IMR-90 (cell line): ENCODE results near the gene HCFC1R1. TPM values are rescaled to one million over a fixed set of nuclear protein-coding genes. Genes with fewer than 3 reads are reported as not detected.

Experiments
- ATAC-seq: fragments of 200-7000 bp; cut with Tn5 transposase; 2 replicates; pipeline ENCODE4 v1.9.1; 2020; ENCODE audit warnings: low read depth, mild to moderate bottlenecking, moderate library complexity
- BruUV-seq: library from RNA; stranded (reverse); fragments of 400-500 nt; replicated peaks from 2 replicates; lab custom pipeline; 2021; lab: Mats Ljungman, UMichigan
- CTCF ChIA-PET: fragments of 300-600 bp; formaldehyde crosslinking; extraction: SDS; loops from one replicate; lab custom pipeline; 2021; ENCODE audit warnings: antibody characterized with exemption; lab: Yijun Ruan, JAX
- POLR2A ChIA-PET: fragments of 300-600 bp; sonication (Branson Sonifier 250); formaldehyde crosslinking; loops from one replicate; lab custom pipeline; 2022; ENCODE audit warnings: antibody characterized with exemption; ENCODE audit not compliant: unreplicated experiment; lab: Charles Lee
- DNase-seq: peaks from one replicate; pipeline ENCODE4 v3.0.0; 2013
- H2AFZ ChIP-seq: replicated peaks from 2 replicates; pipeline ENCODE3; 2013; ENCODE audit warnings: low read length, mild to moderate bottlenecking; ENCODE audit not compliant: poor library complexity
- H2AK5ac ChIP-seq: 2 replicates; pipeline ENCODE4 v1.6.1; 2013; ENCODE audit warnings: low read depth, low read length, inconsistent platforms
- H2AK9ac ChIP-seq: replicated peaks from 2 replicates; pipeline ENCODE3; 2013; ENCODE audit warnings: mild to moderate bottlenecking, low read depth, low read length, moderate library complexity; ENCODE audit not compliant: poor library complexity
- H2BK120ac ChIP-seq: 2 replicates; pipeline ENCODE4 v1.6.1; 2013; ENCODE audit warnings: low read depth, low read length, inconsistent platforms
- H2BK15ac ChIP-seq: 3 replicates; pipeline ENCODE4 v1.6.1; 2013; ENCODE audit warnings: low read depth, low read length, inconsistent platforms
- H2BK20ac ChIP-seq: 2 replicates; pipeline ENCODE4 v1.6.1; 2013; ENCODE audit warnings: low read depth, mild to moderate bottlenecking, inconsistent platforms, low read length, moderate library complexity
- H2BK5ac ChIP-seq: 2 replicates; pipeline ENCODE4 v1.6.1; 2013; ENCODE audit warnings: mild to moderate bottlenecking, low read depth, low read length, inconsistent platforms; ENCODE audit not compliant: poor library complexity, severe bottlenecking
- H3K14ac ChIP-seq: replicated peaks from 2 replicates; pipeline ENCODE4 v1.6.1; 2013; ENCODE audit warnings: low read depth, low read length, inconsistent platforms
- H3K18ac ChIP-seq: 2 replicates; pipeline ENCODE4 v1.6.1; 2013; ENCODE audit warnings: low read depth, low read length, control low read depth
- H3K23ac ChIP-seq: 2 replicates; pipeline ENCODE4 v1.6.1; 2013; ENCODE audit warnings: low read depth, low read length, inconsistent platforms
- H3K27ac ChIP-seq: 2 replicates; pipeline ENCODE4 v1.5.1; 2013; ENCODE audit warnings: mild to moderate bottlenecking, control low read depth, low read length; ENCODE audit not compliant: insufficient read depth
- H3K27me3 ChIP-seq: 2 replicates; pipeline ENCODE4 v1.6.1; 2013; ENCODE audit warnings: low read length; ENCODE audit not compliant: control insufficient read depth, insufficient read depth
- H3K36me3 ChIP-seq: 2 replicates; pipeline ENCODE4 v1.6.1; 2013; ENCODE audit warnings: low read length, mixed read lengths; ENCODE audit not compliant: control insufficient read depth, insufficient read depth
- H3K4ac ChIP-seq: 2 replicates; pipeline ENCODE4 v1.6.1; 2013; ENCODE audit warnings: low read depth, low read length, inconsistent platforms
- H3K4me1 ChIP-seq: 2 replicates; pipeline ENCODE4 v1.6.1; 2013; ENCODE audit warnings: low read length, mixed read lengths; ENCODE audit not compliant: control insufficient read depth, insufficient read depth
- H3K4me2 ChIP-seq: 2 replicates; pipeline ENCODE4 v1.6.1; 2013; ENCODE audit warnings: low read depth, mild to moderate bottlenecking, control low read depth, low read length, moderate library complexity
- H3K4me3 ChIP-seq: 2 replicates; pipeline ENCODE4 v1.5.1; 2013; ENCODE audit warnings: low read depth, mild to moderate bottlenecking, control low read depth, low read length, moderate library complexity; ENCODE audit not compliant: insufficient read depth
- H3K56ac ChIP-seq: 2 replicates; pipeline ENCODE4 v1.6.1; 2013; ENCODE audit warnings: low read length, inconsistent platforms; ENCODE audit not compliant: insufficient read depth; ENCODE audit errors: extremely low read depth
- H3K79me1 ChIP-seq, 2 experiments: 2 replicates each; pipeline ENCODE4 v1.6.1; 2013; ENCODE audit warnings: low read length in 2 of 2, inconsistent platforms in 1 of 2, low read depth in 1 of 2
- H3K9ac ChIP-seq: 2 replicates; pipeline ENCODE4 v1.6.1; 2013; ENCODE audit warnings: low read depth, low read length, control low read depth
- H3K9me1 ChIP-seq: 2 replicates; pipeline ENCODE4 v1.6.1; 2013; ENCODE audit warnings: low read length, inconsistent platforms; ENCODE audit not compliant: insufficient read depth
- H3K9me3 ChIP-seq: 2 replicates; pipeline ENCODE4 v1.6.1; 2013; ENCODE audit warnings: low read length; ENCODE audit not compliant: control insufficient read depth, insufficient read depth
- H4K20me1 ChIP-seq: 2 replicates; pipeline ENCODE4 v1.6.1; 2013; ENCODE audit warnings: low read length, inconsistent platforms; ENCODE audit not compliant: insufficient read depth
- H4K5ac ChIP-seq: 2 replicates; pipeline ENCODE4 v1.6.1; 2013; ENCODE audit warnings: mild to moderate bottlenecking, low read depth, low read length, control low read depth
- H4K8ac ChIP-seq, 2 experiments: 2 replicates each; pipeline ENCODE4 v1.6.1; 2013; ENCODE audit warnings: low read depth in 2 of 2, low read length in 2 of 2, control low read depth in 1 of 2, inconsistent platforms in 1 of 2
- H4K91ac ChIP-seq: 2 replicates; pipeline ENCODE4 v1.6.1; 2013; ENCODE audit warnings: low read depth, low read length, inconsistent platforms; ENCODE audit not compliant: insufficient read depth
- CHD1 ChIP-seq: IDR thresholded peaks from 2 replicates; pipeline ENCODE4 v1.6.1; 2012; ENCODE audit warnings: low read depth, low read length, improper control_type of control experiment
- ELK1 ChIP-seq: fragments of 150-350 bp; IDR thresholded peaks from 2 replicates; pipeline ENCODE4 v1.6.1; 2016; ENCODE audit warnings: low read depth, mild to moderate bottlenecking, low read length, moderate library complexity, borderline replicate concordance
- MAZ ChIP-seq: IDR thresholded peaks from 2 replicates; pipeline ENCODE4 v1.6.1; 2012; ENCODE audit warnings: low read depth, mild to moderate bottlenecking, low read length, improper control_type of control experiment, moderate library complexity, borderline replicate concordance
- MXI1 ChIP-seq: IDR thresholded peaks from 2 replicates; pipeline ENCODE4 v1.6.1; 2012; ENCODE audit warnings: low read depth, mild to moderate bottlenecking, low read length, moderate library complexity, borderline replicate concordance
- POLR2A ChIP-seq: IDR thresholded peaks from 2 replicates; pipeline ENCODE4 v1.6.1; 2012; ENCODE audit warnings: mild to moderate bottlenecking, low read depth, low read length
- RCOR1 ChIP-seq: IDR thresholded peaks from 2 replicates; pipeline ENCODE4 v1.6.1; 2012; ENCODE audit warnings: mild to moderate bottlenecking, low read length, improper control_type of control experiment; ENCODE audit not compliant: insufficient replicate concordance
- SMC3 ChIP-seq: fragments of 150-350 bp; IDR thresholded peaks from 2 replicates; pipeline ENCODE4 v1.6.1; 2016; ENCODE audit warnings: low read depth, mild to moderate bottlenecking, antibody characterized with exemption, low read length, moderate library complexity
- WGBS, 2 experiments: methylation state at CpG; one replicate each; pipeline versions ENCODE4 v1.1.5 to v1.1.7; 2013; ENCODE audit warnings: missing lambda C conversion rate in 2 of 2; ENCODE audit not compliant: insufficient read length in 1 of 2; ENCODE audit errors: extremely low coverage in 2 of 2; 5-methylcytosine and 5-hydroxymethylcytosine counted together
- dilution Hi-C: fragments of 300-500 bp; cut with HindIII; formaldehyde crosslinking; loops from one replicate; pipeline ENCODE4 v1.14.3; 2018; ENCODE audit warnings: low sequenced_read_pairs; ENCODE audit not compliant: unreplicated experiment
- in situ Hi-C: fragments of 300-500 bp; cut with MboI; formaldehyde crosslinking; loops from 3 replicates; pipeline ENCODE4 v1.14.3; 2019; ENCODE audit warnings: low sequenced_read_pairs, inconsistent platforms, mixed read lengths
- intact Hi-C: fragments of 100-400 bp; cut with micrococcal nuclease; formaldehyde crosslinking; loops from 2 replicates; pipeline ENCODE4 v1.10.0; 2022
- polyA plus RNA-seq, 3 experiments: library from polyadenylated mRNA; depleted of rRNA; stranded (reverse); fragments of >200 nt; gene quantifications; 2 replicates each; pipeline ENCODE4 v1.2.3, GENCODE V29; 2012; ENCODE audit warnings: low replicate concordance in 1 of 3
- total RNA-seq: library from RNA; depleted of rRNA; stranded (reverse); fragments of >200 nt; gene quantifications from 2 replicates; pipeline ENCODE4 v1.2.3, GENCODE V29; 2012
- TF ChIP-seq, protein P1 (sequence below): fragments of 150-350 bp; IDR thresholded peaks from 2 replicates; pipeline ENCODE4 v1.6.1; 2017; ENCODE audit warnings: mild to moderate bottlenecking, antibody characterized with exemption, low read length, low read depth

HCFC1R1 gene
- total and polyA plus RNA-seq, 2 of the 4 experiments (the other 2 are of a cell fraction): 7.2 to 57.9 TPM

DNA sequence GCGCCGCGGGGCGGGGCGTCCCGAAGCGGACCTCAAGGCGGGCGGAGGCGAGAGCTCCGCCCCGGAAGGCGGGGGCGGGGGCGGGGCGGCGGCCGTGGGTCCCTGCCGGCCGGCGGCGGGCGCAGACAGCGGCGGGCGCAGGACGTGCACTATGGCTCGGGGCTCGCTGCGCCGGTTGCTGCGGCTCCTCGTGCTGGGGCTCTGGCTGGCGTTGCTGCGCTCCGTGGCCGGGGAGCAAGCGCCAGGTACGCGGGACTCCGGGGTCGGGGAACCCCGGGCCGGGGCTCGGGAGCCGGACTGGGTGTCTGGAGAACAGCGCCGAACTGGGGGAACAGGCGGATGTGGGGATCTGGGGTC, 3.5 kb downstream of the HCFC1R1 start, which contains the start of gene TNFRSF12A:
TSS of gene TNFRSF12A (plus strand) at position 122 of the 357 bp plus-strand sequence. CDS start at position 152, 30 bp downstream.
- peak within 1 kb of the TSS; percentile 95; the same call in 1 of the 2 replicates for H2BK20ac ChIP-seq
- intact Hi-C loops (no loop called here), in situ Hi-C loops (no loop called here), dilution Hi-C loops (no loop called here)
- no peaks in the 10 kb centered on the region for H3K9me3 ChIP-seq
- H2BK120ac ChIP-seq: peak within 1 kb of the TSS; percentile 91
- WGBS, 2 experiments: 0% methylated on average over 9 of the region's 49 CpGs; no CpG with 5 or more reads in 1 of the 2 experiments
- peak within 1 kb of the TSS; percentile 83 for H3K18ac ChIP-seq
- H3K4ac ChIP-seq: peak within 1 kb of the TSS; percentile 99
- H4K20me1 ChIP-seq: peaks cover 31% of the 10 kb centered on the region
- ATAC-seq: peak; percentile 11
- H4K91ac ChIP-seq: peak within 1 kb of the TSS; percentile 98
- H2BK15ac ChIP-seq: peak within 1 kb of the TSS; percentile 78; the same call in 1 of the 3 replicates
- peak; percentile 68 for DNase-seq
- no peaks in the 10 kb centered on the region for H3K9me1 ChIP-seq
- H2AFZ ChIP-seq: peak within 1 kb of the TSS; percentile 96
- peak within 1 kb of the TSS; percentile 97 for H3K27ac ChIP-seq
- peaks cover 0 to 27% of the 10 kb centered on the region in 2 experiments; a peak in 2 of 4 replicates for H3K79me1 ChIP-seq
- H4K8ac ChIP-seq: peak within 1 kb of the TSS; percentile 74 to 99
- no TSS peak for BruUV-seq
- H3K4me1 ChIP-seq: peaks cover 11% of the 10 kb centered on the region
- H2AK9ac ChIP-seq: peak within 1 kb of the TSS; percentile 99
- H3K4me2 ChIP-seq: peak within 1 kb of the TSS; percentile 99
- peak within 1 kb of the TSS; percentile 93 for H2AK5ac ChIP-seq
- H3K9ac ChIP-seq: peak within 1 kb of the TSS; percentile 94
- ChIA-PET POLR2A (interaction anchor here (0.5 to 0.7 kb wide), 6 partner anchors 10 to 496 kb away, joined by 3 to 13 read pairs (median 6); no protein-coding TSS in a partner anchor), CTCF (interaction anchor here (0.5 to 2.7 kb wide), 2 partner anchors 11 to 1153 kb away, joined by 8 to 12 read pairs; no protein-coding TSS in a partner anchor)
- peak within 1 kb of the TSS; percentile 100 for H3K23ac ChIP-seq
- peaks cover 11% of the 10 kb centered on the region for H3K36me3 ChIP-seq
- H3K4me3 ChIP-seq: peak within 1 kb of the TSS; percentile 77
- peak within 1 kb of the TSS; percentile 100 for H3K56ac ChIP-seq
- peak within 1 kb of the TSS; percentile 76 for H4K5ac ChIP-seq
- no peaks in the 10 kb centered on the region; the same call in 1 of the 2 replicates for H3K27me3 ChIP-seq
- TF ChIP-seq POLR2A (peak; percentile 98), RCOR1 (no peak), CHD1 (peak; percentile 64; the same call in 1 of the 2 replicates), MAZ (peak; percentile 63; the same call in 1 of the 2 replicates), MXI1 (peak; percentile 29; the same call in 1 of the 2 replicates), ELK1 (no peak), SMC3 (no peak)
- TF ChIP-seq, protein P1, sequence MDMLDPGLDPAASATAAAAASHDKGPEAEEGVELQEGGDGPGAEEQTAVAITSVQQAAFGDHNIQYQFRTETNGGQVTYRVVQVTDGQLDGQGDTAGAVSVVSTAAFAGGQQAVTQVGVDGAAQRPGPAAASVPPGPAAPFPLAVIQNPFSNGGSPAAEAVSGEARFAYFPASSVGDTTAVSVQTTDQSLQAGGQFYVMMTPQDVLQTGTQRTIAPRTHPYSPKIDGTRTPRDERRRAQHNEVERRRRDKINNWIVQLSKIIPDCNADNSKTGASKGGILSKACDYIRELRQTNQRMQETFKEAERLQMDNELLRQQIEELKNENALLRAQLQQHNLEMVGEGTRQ: no peak
- peak within 1 kb of the TSS; percentile 99 for H3K14ac ChIP-seq
- H2BK5ac ChIP-seq: peak within 1 kb of the TSS; percentile 99
